MCF 10A (cell line): ENCODE data around the gene UVSSA. TPM values are rescaled to one million over a fixed set of nuclear protein-coding genes. Genes with fewer than 3 reads are reported as not detected.
"Not testable (repeated sequence)": the region's sequence is repeated elsewhere in the genome, so short reads cannot be mapped to it uniquely, and the experiment has no call there.

ENCODE experiments used
- BruUV-seq: library from RNA; stranded (reverse); fragments of 400-500 nt; replicated peaks from 2 replicates; lab custom pipeline; 2021; lab: Mats Ljungman, UMichigan
- CTCF ChIA-PET: fragments of 300-600 bp; sonication (Branson Sonifier 250); formaldehyde crosslinking; extraction: SDS; loops from one replicate; lab custom pipeline; 2021; ENCODE audit warnings: antibody characterized with exemption, inconsistent platforms; lab: Yijun Ruan, JAX
- POLR2A ChIA-PET: fragments of 300-600, 350-650 bp; sonication (Branson Sonifier 250); formaldehyde crosslinking; extraction: SDS; loops from one replicate; lab custom pipeline; 2020; ENCODE audit warnings: antibody characterized with exemption, inconsistent platforms; lab: Yijun Ruan, JAX
- DNase-seq: peaks from one replicate; pipeline ENCODE4 v3.0.0-alpha.2; 2018; ENCODE audit not compliant: unreplicated experiment
- H3K27ac Mint-ChIP-seq: one replicate; pipeline ENCODE4 v1.8.0; 2022; ENCODE audit warnings: mild to moderate bottlenecking, low read depth, mixed read lengths; ENCODE audit not compliant: unreplicated experiment
- H3K27me3 Mint-ChIP-seq: one replicate; pipeline ENCODE4 v1.8.0; 2022; ENCODE audit warnings: mixed read lengths; ENCODE audit not compliant: insufficient read depth, unreplicated experiment
- H3K36me3 Mint-ChIP-seq: one replicate; pipeline ENCODE4 v1.8.0; 2022; ENCODE audit warnings: mild to moderate bottlenecking, moderate library complexity, mixed read lengths; ENCODE audit not compliant: insufficient read depth, unreplicated experiment
- H3K4me1 Mint-ChIP-seq: one replicate; pipeline ENCODE4 v1.8.0; 2022; ENCODE audit warnings: mixed read lengths; ENCODE audit not compliant: insufficient read depth, unreplicated experiment
- H3K4me3 Mint-ChIP-seq: one replicate; pipeline ENCODE4 v1.8.0; 2022; ENCODE audit warnings: mild to moderate bottlenecking, moderate library complexity, mixed read lengths; ENCODE audit not compliant: unreplicated experiment
- H3K9me3 Mint-ChIP-seq: one replicate; pipeline ENCODE4 v1.8.0; 2022; ENCODE audit warnings: mixed read lengths; ENCODE audit not compliant: unreplicated experiment
- intact Hi-C: fragments of 100-400 bp; cut with micrococcal nuclease; formaldehyde crosslinking; loops from 2 replicates; pipeline ENCODE4 v1.14.1; 2022
- total RNA-seq: library from RNA; stranded (reverse); gene quantifications from 2 replicates; pipeline ENCODE4 v1.2.3, GENCODE V29; 2022
- TF ChIP-seq, protein P1 (sequence below): fragments of 200-600 bp; IDR thresholded peaks from one replicate; pipeline ENCODE4 v1.8.0; 2022; ENCODE audit warnings: antibody characterized with exemption, mild to moderate bottlenecking; ENCODE audit not compliant: unreplicated experiment

UVSSA gene
- total RNA-seq, 1 experiment from 2014 or later: 43.6 TPM

DNA sequence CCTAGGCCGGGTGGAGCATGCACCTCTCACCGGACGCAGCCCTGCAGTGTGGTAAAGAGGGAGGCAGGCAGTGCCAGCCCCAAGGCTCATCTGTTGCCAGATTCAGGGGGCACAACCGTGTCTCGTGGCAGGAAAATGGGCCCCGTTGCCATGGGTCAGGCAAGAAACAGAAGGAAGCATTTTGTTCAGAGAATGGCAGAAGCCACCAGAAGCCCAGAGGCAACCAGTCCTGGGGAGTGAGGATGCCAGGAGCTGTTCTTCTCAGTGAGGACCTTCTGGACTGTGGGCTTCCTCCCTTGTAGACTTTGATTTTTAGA, 12.5 kb upstream of the UVSSA start:
- TF ChIP-seq, protein P1, sequence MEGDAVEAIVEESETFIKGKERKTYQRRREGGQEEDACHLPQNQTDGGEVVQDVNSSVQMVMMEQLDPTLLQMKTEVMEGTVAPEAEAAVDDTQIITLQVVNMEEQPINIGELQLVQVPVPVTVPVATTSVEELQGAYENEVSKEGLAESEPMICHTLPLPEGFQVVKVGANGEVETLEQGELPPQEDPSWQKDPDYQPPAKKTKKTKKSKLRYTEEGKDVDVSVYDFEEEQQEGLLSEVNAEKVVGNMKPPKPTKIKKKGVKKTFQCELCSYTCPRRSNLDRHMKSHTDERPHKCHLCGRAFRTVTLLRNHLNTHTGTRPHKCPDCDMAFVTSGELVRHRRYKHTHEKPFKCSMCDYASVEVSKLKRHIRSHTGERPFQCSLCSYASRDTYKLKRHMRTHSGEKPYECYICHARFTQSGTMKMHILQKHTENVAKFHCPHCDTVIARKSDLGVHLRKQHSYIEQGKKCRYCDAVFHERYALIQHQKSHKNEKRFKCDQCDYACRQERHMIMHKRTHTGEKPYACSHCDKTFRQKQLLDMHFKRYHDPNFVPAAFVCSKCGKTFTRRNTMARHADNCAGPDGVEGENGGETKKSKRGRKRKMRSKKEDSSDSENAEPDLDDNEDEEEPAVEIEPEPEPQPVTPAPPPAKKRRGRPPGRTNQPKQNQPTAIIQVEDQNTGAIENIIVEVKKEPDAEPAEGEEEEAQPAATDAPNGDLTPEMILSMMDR: no peak
- Mint-ChIP-seq H3K27me3 (no peaks in the 10 kb centered on the region), H3K36me3 (peaks cover 93% of the 10 kb centered on the region), H3K27ac (no peak overlapping the region), H3K4me3 (no peak overlapping the region), H3K4me1 (peaks cover 21% of the 10 kb centered on the region), H3K9me3 (peaks cover 8% of the 10 kb centered on the region)
- no TSS peak for BruUV-seq
- ChIA-PET CTCF (no interaction called here), POLR2A (no interaction called here)
- intact Hi-C loops: no loop called here
- DNase-seq: no peak

DNA sequence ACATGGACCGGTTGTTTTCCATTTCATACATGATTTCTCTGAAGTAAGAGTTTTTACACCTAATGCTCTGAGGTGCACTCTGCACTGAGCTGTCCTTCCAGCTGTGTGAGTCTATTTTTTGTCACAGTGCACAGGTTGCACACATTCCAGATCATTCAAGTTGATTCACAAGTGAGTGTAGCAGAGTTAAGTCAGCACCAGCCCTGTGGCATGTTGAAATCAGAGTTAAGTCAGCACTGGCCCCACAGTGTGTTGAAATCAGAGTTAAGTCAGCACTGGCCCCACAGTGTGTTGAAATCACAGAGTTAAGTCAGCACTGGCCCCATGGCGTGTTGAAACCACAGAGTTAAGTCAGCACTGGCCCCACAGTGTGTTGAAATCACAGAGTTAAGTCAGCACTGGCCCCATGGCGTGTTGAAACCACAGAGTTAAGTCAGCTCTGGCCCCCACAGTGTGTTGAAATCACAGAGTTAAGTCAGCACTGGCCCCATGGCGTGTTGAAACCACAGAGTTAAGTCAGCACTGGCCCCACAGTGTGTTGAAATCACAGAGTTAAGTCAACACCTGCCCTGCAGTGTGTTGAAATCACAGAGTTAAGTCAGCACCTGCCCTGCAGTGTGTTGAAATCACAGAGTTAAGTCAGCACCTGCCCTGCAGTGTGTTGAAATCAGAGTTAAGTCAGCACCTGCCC, 11.7 kb upstream of the UVSSA start:
- DNase-seq, H3K27ac Mint-ChIP-seq, CTCF ChIA-PET, POLR2A ChIA-PET, H3K9me3 Mint-ChIP-seq, BruUV-seq, intact Hi-C loops, H3K27me3 Mint-ChIP-seq, H3K4me3 Mint-ChIP-seq: not testable (repeated sequence)
- H3K4me1 Mint-ChIP-seq: peaks cover 13% of the 10 kb centered on the region
- peaks cover 92% of the 10 kb centered on the region for H3K36me3 Mint-ChIP-seq

DNA sequence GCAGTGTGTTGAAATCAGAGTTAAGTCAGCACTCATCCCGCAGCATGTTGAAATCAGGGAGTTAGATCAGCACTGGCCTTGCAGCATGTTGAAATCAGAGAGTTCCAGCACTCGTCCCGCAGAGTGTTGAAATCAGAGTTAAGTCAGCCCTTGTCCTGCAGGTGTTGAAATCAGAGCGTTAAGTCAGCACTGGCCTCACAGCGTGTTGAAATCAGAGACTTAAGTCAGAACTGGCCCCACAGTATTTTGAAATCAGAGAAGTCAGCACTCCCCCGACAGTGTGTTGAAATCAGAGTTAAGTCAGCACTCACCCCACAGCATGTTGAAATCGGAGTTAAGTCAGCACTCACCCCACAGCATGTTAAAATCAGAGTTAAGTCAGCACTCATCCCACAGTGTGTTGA, 10.9 kb upstream of the UVSSA start:
- POLR2A ChIA-PET: no interaction called here
- Mint-ChIP-seq H3K9me3 (peaks cover 8% of the 10 kb centered on the region), H3K36me3 (peaks cover 93% of the 10 kb centered on the region), H3K27ac (peak overlapping the region; percentile 35), H3K27me3 (no peaks in the 10 kb centered on the region), H3K4me1 (peaks cover 6% of the 10 kb centered on the region), H3K4me3 (no peak overlapping the region)
- CTCF ChIA-PET: no interaction called here
- no TSS peak for BruUV-seq
- TF ChIP-seq, protein P1: no peak
- intact Hi-C loops: no loop called here
- DNase-seq: peak; percentile 80

DNA sequence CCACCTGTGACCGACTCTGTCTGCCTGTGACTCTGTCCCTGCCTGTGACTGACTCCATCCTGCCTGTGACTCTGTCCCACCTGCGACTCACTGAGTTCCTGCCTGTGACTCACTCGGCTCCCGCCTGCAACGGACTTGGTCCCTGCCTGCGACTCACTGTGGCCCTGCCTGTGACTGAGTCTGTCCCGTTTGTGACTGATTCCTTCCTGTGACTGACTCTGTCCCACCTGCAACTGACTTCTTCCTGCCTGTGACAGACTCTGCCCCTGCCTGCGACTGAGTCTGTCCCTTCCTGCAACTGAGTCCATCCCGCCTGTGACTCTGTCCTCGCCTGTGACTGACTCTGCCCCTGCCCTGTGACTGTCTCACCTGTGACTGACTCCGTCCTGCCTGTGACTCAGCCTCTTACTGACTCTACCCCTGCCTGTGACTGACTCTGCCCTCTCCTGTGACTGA, 9.6 kb upstream of the UVSSA start:
- ChIA-PET POLR2A (no interaction called here), CTCF (no interaction called here)
- H3K9me3 Mint-ChIP-seq: peaks cover 8% of the 10 kb centered on the region
- H3K27me3 Mint-ChIP-seq: no peaks in the 10 kb centered on the region
- H3K4me3 Mint-ChIP-seq: no peak overlapping the region
- H3K27ac Mint-ChIP-seq: peak overlapping the region; percentile 82
- peaks cover 5% of the 10 kb centered on the region for H3K4me1 Mint-ChIP-seq
- TF ChIP-seq, protein P1: no peak
- H3K36me3 Mint-ChIP-seq: peaks cover 84% of the 10 kb centered on the region
- no TSS peak for BruUV-seq
- intact Hi-C loops: no loop called here
- DNase-seq: no peak
